Ascending aorta (tissue), 2 donors: ENCODE results near the gene MAN2A1. TPM values are rescaled to one million over a fixed set of nuclear protein-coding genes. Genes with fewer than 3 reads are reported as not detected.

Experiments used
- DNase-seq, 2 donors: peaks; one replicate each; pipeline ENCODE4 v3.0.0-alpha.2; 2019; ENCODE audit warnings: low spot score in 2 of 2
- H3K27ac ChIP-seq, 2 donors: fragments of 200-600 bp; sonication (generic); one replicate each; pipeline ENCODE4 v1.5.1; 2016 to 2017; ENCODE audit warnings: mild to moderate bottlenecking in 1 of 2
- H3K27me3 ChIP-seq: fragments of 200-600 bp; sonication (generic); one replicate; pipeline ENCODE4 v1.5.1; 2017
- H3K36me3 ChIP-seq, 2 donors: fragments of 200-600 bp; sonication (generic); one replicate each; pipeline ENCODE4 v1.5.1; 2016
- H3K4me1 ChIP-seq, 2 donors: fragments of 200-600 bp; sonication (generic); one replicate each; pipeline ENCODE4 v1.5.1; 2016 to 2017; ENCODE audit warnings: mild to moderate bottlenecking in 1 of 2
- H3K4me3 ChIP-seq, 2 donors: fragments of 200-600 bp; sonication (generic); one replicate each; pipeline ENCODE4 v1.5.1; 2016 to 2017; ENCODE audit warnings: mild to moderate bottlenecking in 1 of 2
- H3K9me3 ChIP-seq, 2 donors: fragments of 200-600 bp; sonication (generic); one replicate each; pipeline ENCODE4 v1.5.1; 2016
- intact Hi-C: fragments of 100-400 bp; cut with DNase I; formaldehyde crosslinking; loops from one replicate; pipeline ENCODE4 v1.15.1; 2023
- total RNA-seq: library from RNA; depleted of rRNA; stranded (reverse); fragments of >200 nt; gene quantifications from one replicate; pipeline ENCODE4 v1.1.0, GENCODE V29; 2016
- TF ChIP-seq, protein P1 (sequence below), 3 experiments: fragments of 200-600 bp in 2 of 3; fragments of 450-650 bp in 1 of 3; sonication (generic) in 2 of 3; IDR thresholded peaks; one replicate each; pipeline ENCODE4 v1.5.1; 2016 to 2019; ENCODE audit warnings: antibody characterized with exemption in 3 of 3, mild to moderate bottlenecking in 1 of 3, moderate library complexity in 1 of 3

MAN2A1 gene
- total RNA-seq, 1 donor from 2014 or later: 37.0 TPM

DNA sequence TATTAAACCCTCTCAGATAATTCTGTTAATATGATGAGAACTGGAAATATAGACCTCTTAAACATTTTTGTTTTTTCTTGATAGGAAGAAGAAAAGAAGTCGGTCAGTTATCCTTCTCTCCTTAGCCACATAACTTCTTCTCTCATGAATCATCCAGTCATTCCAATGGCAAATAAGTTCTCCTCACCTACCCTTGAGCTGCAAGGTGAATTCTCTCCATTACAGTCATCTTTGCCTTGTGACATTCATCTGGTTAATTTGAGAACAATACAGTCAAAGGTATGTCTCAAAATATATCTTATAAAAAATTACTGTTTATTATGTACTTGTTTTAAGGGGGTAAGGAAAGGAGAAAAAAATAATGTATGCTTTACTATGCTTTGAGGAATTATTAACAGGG lies 165.3 kb downstream of the MAN2A1 start:
- intact Hi-C loops: no loop called here
- no peaks in the 10 kb centered on the region for H3K27me3 ChIP-seq
- H3K27ac ChIP-seq: no peak overlapping the region
- no peaks in the 10 kb centered on the region for H3K9me3 ChIP-seq
- no peak overlapping the region for H3K4me3 ChIP-seq
- TF ChIP-seq, protein P1, sequence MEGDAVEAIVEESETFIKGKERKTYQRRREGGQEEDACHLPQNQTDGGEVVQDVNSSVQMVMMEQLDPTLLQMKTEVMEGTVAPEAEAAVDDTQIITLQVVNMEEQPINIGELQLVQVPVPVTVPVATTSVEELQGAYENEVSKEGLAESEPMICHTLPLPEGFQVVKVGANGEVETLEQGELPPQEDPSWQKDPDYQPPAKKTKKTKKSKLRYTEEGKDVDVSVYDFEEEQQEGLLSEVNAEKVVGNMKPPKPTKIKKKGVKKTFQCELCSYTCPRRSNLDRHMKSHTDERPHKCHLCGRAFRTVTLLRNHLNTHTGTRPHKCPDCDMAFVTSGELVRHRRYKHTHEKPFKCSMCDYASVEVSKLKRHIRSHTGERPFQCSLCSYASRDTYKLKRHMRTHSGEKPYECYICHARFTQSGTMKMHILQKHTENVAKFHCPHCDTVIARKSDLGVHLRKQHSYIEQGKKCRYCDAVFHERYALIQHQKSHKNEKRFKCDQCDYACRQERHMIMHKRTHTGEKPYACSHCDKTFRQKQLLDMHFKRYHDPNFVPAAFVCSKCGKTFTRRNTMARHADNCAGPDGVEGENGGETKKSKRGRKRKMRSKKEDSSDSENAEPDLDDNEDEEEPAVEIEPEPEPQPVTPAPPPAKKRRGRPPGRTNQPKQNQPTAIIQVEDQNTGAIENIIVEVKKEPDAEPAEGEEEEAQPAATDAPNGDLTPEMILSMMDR (IDR thresholded peaks at IDR 0.05): no peak
- DNase-seq: no peak
- H3K4me1 ChIP-seq: no peaks in the 10 kb centered on the region
- peaks cover 31 to 38% of the 10 kb centered on the region in 2 donors for H3K36me3 ChIP-seq

DNA sequence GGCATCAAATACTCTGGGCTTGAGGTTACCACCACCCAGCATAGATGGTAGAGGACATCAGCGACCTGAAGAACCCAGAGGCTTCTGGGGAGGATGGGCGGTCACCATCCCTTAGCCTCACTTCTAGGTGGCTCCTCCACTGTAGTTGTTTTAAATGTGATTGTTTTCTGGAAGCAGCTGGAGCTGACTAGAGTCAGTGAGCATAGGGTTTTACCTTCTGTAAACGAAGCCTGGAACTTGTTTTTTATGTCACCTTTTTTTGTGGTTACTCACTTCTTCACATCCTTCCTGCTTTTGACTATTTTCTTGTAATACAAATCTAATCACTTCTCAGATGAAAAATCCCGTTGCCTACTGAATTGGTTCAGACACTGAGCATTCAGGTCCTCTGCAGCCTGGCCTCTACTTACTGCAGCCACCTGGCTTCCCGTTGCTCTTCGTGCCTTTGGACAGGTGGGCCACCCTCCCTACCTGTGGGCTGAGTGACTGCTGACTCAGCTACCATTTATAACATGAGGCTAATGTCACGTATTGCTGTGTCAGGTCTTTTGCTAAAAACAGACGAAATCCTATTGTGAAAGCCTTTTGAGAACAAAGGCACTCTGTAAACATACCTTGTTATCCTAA lies 167.8 kb downstream of the MAN2A1 start:
- H3K9me3 ChIP-seq: no peaks in the 10 kb centered on the region
- H3K36me3 ChIP-seq: peaks cover 25 to 41% of the 10 kb centered on the region in 2 donors
- no peaks in the 10 kb centered on the region for H3K27me3 ChIP-seq
- no peaks in the 10 kb centered on the region for H3K4me1 ChIP-seq
- TF ChIP-seq, protein P1 (IDR thresholded peaks at IDR 0.05): no peak
- intact Hi-C loops: no loop called here
- no peak overlapping the region for H3K4me3 ChIP-seq
- H3K27ac ChIP-seq: no peak overlapping the region
- no peak for DNase-seq

DNA sequence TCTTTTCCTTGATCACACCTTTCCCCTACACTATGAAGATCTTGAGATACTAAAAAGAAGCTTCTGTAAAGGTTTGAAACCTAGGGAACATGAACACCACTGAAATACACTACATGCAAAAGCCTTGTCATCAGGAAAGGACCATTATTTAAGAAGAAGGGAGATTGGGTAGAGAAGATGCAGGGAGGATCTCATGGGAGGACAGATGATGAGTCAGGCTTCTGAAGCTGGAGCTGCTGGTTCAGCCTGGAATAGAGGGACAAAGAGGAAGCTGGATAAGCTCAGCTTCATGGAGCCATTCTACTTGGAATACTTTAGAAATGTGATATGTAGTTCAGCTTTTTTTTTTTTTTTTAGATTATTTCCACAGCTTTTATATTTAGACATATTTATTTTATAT lies 169.8 kb downstream of the MAN2A1 start:
- H3K27me3 ChIP-seq: no peaks in the 10 kb centered on the region
- DNase-seq: no peak
- peaks cover 25 to 42% of the 10 kb centered on the region in 2 donors for H3K36me3 ChIP-seq
- TF ChIP-seq, protein P1 (IDR thresholded peaks at IDR 0.05): no peak
- H3K4me3 ChIP-seq: no peak overlapping the region
- no peaks in the 10 kb centered on the region for H3K9me3 ChIP-seq
- intact Hi-C loops: no loop called here
- no peak overlapping the region for H3K27ac ChIP-seq
- H3K4me1 ChIP-seq: no peaks in the 10 kb centered on the region

DNA sequence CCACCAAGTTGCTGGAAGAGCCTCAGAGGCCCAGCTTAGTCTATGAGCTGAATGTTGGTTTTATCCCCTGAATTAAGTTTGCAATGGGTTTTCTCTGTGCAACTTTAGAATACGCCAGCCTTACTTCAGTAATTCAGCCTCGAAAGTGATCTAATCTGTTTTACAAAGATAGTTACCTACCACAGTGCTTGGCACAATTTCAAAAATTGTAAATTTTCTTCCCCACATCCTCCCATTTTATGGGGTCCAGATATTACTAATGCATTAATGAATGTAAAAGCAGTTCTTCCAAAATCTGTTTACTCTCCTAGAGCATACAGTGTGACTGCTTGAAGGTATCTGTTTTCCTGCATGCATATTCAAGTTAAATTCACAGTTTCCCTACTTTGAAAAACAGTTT lies 172.6 kb downstream of the MAN2A1 start:
- intact Hi-C loops: no loop called here
- Histone ChIP-seq H3K27ac (no peak overlapping the region), H3K9me3 (no peaks in the 10 kb centered on the region), H3K36me3 (peaks cover 11 to 41% of the 10 kb centered on the region in 2 donors), H3K4me1 (no peaks in the 10 kb centered on the region), H3K27me3 (no peaks in the 10 kb centered on the region), H3K4me3 (no peak overlapping the region)
- no peak for DNase-seq
- TF ChIP-seq, protein P1 (IDR thresholded peaks at IDR 0.05): no peak

DNA sequence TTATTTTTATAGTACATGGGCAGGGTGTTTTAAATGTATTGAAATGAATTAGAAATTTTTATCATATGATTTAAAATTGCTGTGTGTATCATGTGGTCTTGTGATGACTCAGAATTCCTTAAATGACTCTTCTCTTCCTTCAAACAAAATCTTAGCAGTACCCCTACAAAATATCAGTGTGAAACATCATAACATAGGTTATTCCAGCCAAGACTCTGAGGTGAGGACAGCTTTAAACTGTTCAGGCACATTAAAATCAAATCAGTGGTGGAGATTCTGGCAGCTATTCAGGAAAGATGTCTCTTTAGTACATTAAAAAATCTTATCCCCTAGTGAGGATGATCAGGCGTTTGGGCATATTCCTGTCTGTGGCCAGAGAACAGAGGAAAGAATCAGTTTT lies 174.0 kb downstream of the MAN2A1 start:
- no peak overlapping the region for H3K27ac ChIP-seq
- intact Hi-C loops: no loop called here

More for the DNA sequence above, 174.0 kb downstream of the MAN2A1 start:
- Histone ChIP-seq H3K4me1 (no peaks in the 10 kb centered on the region), H3K9me3 (no peaks in the 10 kb centered on the region), H3K4me3 (no peak overlapping the region), H3K36me3 (peaks cover 2 to 44% of the 10 kb centered on the region in 2 donors), H3K27me3 (no peaks in the 10 kb centered on the region)
- TF ChIP-seq, protein P1 (IDR thresholded peaks at IDR 0.05): no peak
- no peak for DNase-seq
